ENCODE measurements around the gene MPST.
A peak's percentile ranks its signal among the peaks of the same experiment; 100 is the strongest.

Gene MPST

DNA sequence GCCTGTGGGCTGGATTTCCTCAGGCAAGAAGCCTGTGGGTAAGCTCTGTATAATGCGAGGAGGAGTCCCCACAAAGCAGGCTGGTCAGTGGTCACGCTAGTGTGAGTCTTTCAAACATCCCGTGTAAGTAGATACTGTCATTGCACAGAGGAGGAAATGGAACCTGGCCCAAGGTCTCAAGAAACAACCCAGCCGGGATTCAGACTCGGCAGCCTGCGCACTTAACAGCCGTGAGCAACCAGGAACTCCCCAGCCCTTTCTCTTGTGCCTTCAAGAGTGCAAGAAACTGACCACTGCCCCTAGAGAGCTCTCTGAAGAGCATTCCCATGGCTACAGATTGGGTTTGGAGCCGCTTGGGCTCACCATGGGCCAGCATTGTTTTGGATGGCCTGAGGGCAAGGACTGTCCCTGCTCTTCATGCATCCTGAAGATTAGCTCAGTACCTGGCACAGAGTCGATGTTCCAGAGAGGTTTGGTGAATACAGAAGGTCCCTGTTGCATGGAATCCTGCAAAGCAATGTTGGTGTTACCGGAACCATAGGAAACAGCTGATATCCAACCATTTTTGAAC lies 6.0 kb downstream of the MPST start:
- no peak for DNase-seq (ENCODE audit: extremely low read depth, insufficient read length)
- Histone ChIP-seq H3K36me3 (ENCODE audit: control insufficient read depth, insufficient read depth, low read length) (no peaks in the 10 kb centered on the region; the same call in none of the 2 replicates), H3K4me3 (replicated peaks; ENCODE audit: low read depth, low read length) (no peak overlapping the region), H3K27me3 (replicated peaks; ENCODE audit: control insufficient read depth, insufficient read depth, low read length) (no peaks in the 10 kb centered on the region)
- TF ChIP-seq, protein P1, sequence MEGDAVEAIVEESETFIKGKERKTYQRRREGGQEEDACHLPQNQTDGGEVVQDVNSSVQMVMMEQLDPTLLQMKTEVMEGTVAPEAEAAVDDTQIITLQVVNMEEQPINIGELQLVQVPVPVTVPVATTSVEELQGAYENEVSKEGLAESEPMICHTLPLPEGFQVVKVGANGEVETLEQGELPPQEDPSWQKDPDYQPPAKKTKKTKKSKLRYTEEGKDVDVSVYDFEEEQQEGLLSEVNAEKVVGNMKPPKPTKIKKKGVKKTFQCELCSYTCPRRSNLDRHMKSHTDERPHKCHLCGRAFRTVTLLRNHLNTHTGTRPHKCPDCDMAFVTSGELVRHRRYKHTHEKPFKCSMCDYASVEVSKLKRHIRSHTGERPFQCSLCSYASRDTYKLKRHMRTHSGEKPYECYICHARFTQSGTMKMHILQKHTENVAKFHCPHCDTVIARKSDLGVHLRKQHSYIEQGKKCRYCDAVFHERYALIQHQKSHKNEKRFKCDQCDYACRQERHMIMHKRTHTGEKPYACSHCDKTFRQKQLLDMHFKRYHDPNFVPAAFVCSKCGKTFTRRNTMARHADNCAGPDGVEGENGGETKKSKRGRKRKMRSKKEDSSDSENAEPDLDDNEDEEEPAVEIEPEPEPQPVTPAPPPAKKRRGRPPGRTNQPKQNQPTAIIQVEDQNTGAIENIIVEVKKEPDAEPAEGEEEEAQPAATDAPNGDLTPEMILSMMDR (IDR thresholded peaks at IDR 0.05; ENCODE audit: insufficient read depth, low read length, poor library complexity, severe bottlenecking): no peak

DNA sequence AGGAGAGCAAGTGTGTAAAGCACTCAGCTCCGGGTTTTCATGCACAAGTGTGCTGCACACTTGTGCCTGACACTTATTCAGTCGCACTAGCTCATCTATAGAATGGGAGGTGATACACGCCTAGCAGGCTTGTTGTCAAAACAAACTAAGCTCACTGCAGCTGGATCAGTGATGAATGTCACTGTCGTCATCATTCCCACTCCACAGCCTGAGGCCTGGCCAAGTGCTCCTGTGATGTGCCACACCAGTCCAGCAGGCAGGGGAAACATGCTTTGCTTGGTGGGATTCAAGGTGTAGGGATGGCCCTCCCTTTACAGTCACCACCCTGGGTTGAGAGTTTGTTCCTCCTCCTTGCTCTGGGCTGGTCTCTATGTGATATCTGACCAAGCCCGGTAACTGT lies 6.8 kb downstream of the MPST start:
- Histone ChIP-seq H3K36me3 (ENCODE audit: control insufficient read depth, insufficient read depth, low read length) (no peaks in the 10 kb centered on the region; the same call in none of the 2 replicates), H3K27me3 (replicated peaks; ENCODE audit: control insufficient read depth, insufficient read depth, low read length) (no peaks in the 10 kb centered on the region), H3K4me3 (replicated peaks; ENCODE audit: low read depth, low read length) (no peak overlapping the region)
- TF ChIP-seq, protein P1 (IDR thresholded peaks at IDR 0.05; ENCODE audit: insufficient read depth, low read length, poor library complexity, severe bottlenecking): no peak
- no peak for DNase-seq (ENCODE audit: extremely low read depth, insufficient read length)

DNA sequence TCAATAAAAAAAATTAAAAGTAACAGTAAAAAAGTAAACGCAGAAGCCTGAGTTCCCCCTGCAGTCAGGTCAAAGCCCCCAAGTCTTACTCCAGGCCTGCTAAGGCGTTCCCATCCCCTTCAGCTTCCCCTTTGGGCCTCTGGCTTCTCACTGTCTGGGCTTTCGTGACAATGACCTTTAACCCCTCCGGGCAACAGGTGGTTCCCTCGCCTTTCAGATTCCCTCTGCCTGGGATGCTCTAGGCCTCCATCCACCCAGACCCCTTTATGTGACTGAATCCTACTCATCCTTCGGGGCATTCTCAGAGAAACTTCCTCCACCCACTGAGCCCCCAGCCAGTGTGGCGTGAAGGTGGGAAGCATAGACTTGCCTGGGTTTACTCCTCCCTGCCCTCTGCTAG lies 8.0 kb downstream of the MPST start:
- DNase-seq (ENCODE audit: extremely low read depth, insufficient read length): no peak
- H3K27me3 ChIP-seq (replicated peaks; ENCODE audit: control insufficient read depth, insufficient read depth, low read length): no peaks in the 10 kb centered on the region
- TF ChIP-seq, protein P1 (IDR thresholded peaks at IDR 0.05; ENCODE audit: insufficient read depth, low read length, poor library complexity, severe bottlenecking): no peak
- no peak overlapping the region for H3K4me3 ChIP-seq (replicated peaks; ENCODE audit: low read depth, low read length)
- no peaks in the 10 kb centered on the region; the same call in none of the 2 replicates for H3K36me3 ChIP-seq (ENCODE audit: control insufficient read depth, insufficient read depth, low read length)

DNA sequence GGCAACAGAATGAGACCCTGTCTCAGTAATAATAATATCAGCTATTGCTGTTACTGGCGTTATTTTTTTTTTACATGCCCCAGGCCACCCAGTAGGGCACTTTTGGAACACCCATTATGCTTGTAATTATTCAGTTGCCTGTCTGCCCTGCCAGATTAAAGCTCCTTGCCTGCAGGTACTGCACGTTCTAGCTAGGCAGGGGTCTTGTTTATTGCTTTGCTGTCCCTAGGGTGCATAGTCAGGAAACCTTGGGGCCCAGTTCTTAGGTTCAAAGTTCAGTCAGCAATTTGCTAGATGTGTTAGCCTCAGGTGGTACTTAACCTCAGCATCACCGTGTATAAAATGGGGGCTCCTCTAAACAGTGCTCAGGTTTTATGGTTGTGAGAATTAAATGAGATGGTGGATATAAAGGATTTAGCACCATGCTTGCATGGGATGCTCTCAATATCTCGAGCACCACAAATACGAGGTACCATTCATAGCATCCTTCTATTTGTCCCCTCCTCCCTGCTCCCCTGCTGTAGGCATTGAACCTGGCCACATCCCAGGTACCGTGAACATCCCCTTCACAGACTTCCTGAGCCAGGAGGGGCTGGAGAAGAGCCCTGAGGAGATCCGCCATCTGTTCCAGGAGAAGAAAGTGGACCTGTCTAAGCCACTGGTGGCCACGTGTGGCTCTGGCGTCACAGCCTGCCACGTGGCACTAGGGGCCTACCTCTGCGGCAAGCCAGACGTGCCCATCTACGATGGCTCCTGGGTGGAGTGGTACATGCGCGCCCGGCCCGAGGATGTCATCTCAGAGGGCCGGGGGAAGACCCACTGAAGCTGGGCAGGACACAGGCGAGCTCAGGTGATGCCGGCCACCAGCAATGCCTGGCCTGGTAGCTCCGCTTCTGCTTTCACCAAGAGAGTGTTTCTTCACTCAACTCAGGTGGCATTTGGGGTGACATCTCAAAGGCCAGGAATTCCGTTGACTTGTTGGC lies 9.4 kb downstream of the MPST start:
- TF ChIP-seq, protein P1 (IDR thresholded peaks at IDR 0.05; ENCODE audit: insufficient read depth, low read length, poor library complexity, severe bottlenecking): no peak
- no peaks in the 10 kb centered on the region; the same call in none of the 2 replicates for H3K36me3 ChIP-seq (ENCODE audit: control insufficient read depth, insufficient read depth, low read length)
- no peak overlapping the region for H3K4me3 ChIP-seq (replicated peaks; ENCODE audit: low read depth, low read length)
- H3K27me3 ChIP-seq (replicated peaks; ENCODE audit: control insufficient read depth, insufficient read depth, low read length): no peaks in the 10 kb centered on the region
- DNase-seq (ENCODE audit: extremely low read depth, insufficient read length): no peak

DNA sequence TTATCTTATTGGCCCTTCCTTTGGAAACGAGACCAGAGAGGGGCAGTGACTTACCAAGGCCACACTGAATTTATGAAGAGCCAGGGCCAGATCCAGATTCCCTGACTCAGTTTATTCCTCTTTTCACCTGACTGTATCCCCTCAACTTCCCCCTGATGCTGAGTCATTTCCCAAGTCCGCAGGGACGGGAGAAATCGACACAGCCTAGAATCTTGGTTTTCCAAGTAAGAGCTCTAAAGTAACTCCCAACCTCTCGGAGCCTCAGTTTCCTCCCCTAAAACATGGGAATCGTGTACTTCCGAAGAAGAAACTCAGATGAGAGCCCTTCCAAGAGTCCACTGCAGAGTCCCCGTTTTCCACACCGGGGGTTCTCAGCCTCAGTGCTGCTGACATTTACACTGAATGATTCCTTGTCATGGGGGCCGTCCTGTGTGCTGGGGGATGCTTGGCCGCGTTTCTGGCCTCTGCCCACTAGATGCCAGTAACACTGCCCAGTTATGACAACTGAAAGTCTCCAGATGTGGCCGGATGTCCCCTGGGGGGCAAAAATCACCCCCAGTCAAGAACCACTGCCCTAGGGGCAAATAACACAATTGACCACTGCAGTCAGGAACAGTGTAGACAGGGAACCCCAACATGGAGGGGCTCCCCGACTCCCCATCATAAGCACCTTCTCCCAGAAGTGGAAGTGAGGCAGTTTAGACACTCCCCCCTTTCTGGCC lies 11.2 kb downstream of the MPST start:
- TF ChIP-seq, protein P1 (IDR thresholded peaks at IDR 0.05; ENCODE audit: insufficient read depth, low read length, poor library complexity, severe bottlenecking): peak; percentile 25
- Histone ChIP-seq H3K36me3 (ENCODE audit: control insufficient read depth, insufficient read depth, low read length) (no peaks in the 10 kb centered on the region; the same call in none of the 2 replicates), H3K27me3 (replicated peaks; ENCODE audit: control insufficient read depth, insufficient read depth, low read length) (no peaks in the 10 kb centered on the region), H3K4me3 (replicated peaks; ENCODE audit: low read depth, low read length) (no peak overlapping the region)
- no peak for DNase-seq (ENCODE audit: extremely low read depth, insufficient read length)

Data from GM06990 (cell line).